HG02970 (cell line): Measurements from ENCODE around the gene ROGDI.
"Not testable (repeated sequence)": the region's sequence is repeated elsewhere in the genome, so short reads cannot be mapped to it uniquely, and the experiment has no call there.

Source experiments
- ATAC-seq: cut with Tn5 transposase; IDR thresholded peaks from one replicate; pipeline ENCODE4 v1.9.1; 2021; ENCODE audit warnings: mild to moderate bottlenecking, moderate library complexity, moderate number of reproducible peaks; ENCODE audit not compliant: unreplicated experiment, low FRiP score

Gene ROGDI

GRCh38 chr16:4795181-4795827 lies 7.1 kb downstream of the ROGDI start, which contains the start of gene SMIM22:
Gene SMIM22 (plus strand): TSS chr16:4795369. CDS start chr16:4795735, 366 bp downstream.
- ATAC-seq, result no peak

- no peak for ATAC-seq
Observed at GRCh38 chr16:4792951-4793513, 9.4 kb downstream of the ROGDI start.

- ATAC-seq, result no peak
Observed at GRCh38 chr16:4790871-4791270, 11.6 kb downstream of the ROGDI start.

- ATAC-seq, result no peak
Observed at GRCh38 chr16:4790261-4790660, 12.2 kb downstream of the ROGDI start.

GRCh38 chr16:4788910-4789309 lies 13.5 kb downstream of the ROGDI start:
- no peak for ATAC-seq

GRCh38 chr16:4788489-4788889 lies 13.9 kb downstream of the ROGDI start:
- ATAC-seq, result no peak

- no peak for ATAC-seq
Observed at GRCh38 chr16:4787627-4788482, 14.6 kb downstream of the ROGDI start, which contains the start of gene SEPTIN12. Gene SEPTIN12 (minus strand): TSS chr16:4788345. CDS start chr16:4787645, 700 bp downstream.

- no peak for ATAC-seq
Observed at GRCh38 chr16:4787068-4787467, 15.4 kb downstream of the ROGDI start.

- ATAC-seq, result no peak
Observed at GRCh38 chr16:4785758-4786433, 16.5 kb downstream of the ROGDI start.

- not testable (repeated sequence) for ATAC-seq
Observed at GRCh38 chr16:4784444-4784987, 17.9 kb downstream of the ROGDI start.

- ATAC-seq, result no peak
Observed at GRCh38 chr16:4783951-4784336, 18.5 kb downstream of the ROGDI start.

- ATAC-seq, result no peak
Observed at GRCh38 chr16:4783251-4783950, 19.0 kb downstream of the ROGDI start.

GRCh38 chr16:4780235-4780634 lies 22.2 kb downstream of the ROGDI start:
- ATAC-seq, result no peak

GRCh38 chr16:4778050-4778392 lies 24.4 kb downstream of the ROGDI start:
- ATAC-seq, result no peak

GRCh38 chr16:4777339-4778049 lies 24.9 kb downstream of the ROGDI start:
- ATAC-seq, result no peak

- ATAC-seq, result no peak
Observed at GRCh38 chr16:4776141-4776705, 26.2 kb downstream of the ROGDI start.

- no peak for ATAC-seq
Observed at GRCh38 chr16:4775005-4775404, 27.4 kb downstream of the ROGDI start.

GRCh38 chr16:4772351-4772750 lies 30.1 kb downstream of the ROGDI start:
- ATAC-seq, result no peak

- ATAC-seq, result no peak
Observed at GRCh38 chr16:4771646-4772045, 30.8 kb downstream of the ROGDI start.
